ENCODE results near the gene TMPRSS11B. TPM values are rescaled to one million over a fixed set of nuclear protein-coding genes. Genes with fewer than 3 reads are reported as not detected.

TMPRSS11B gene
- polyA plus RNA-seq, 1 donor (not counting 4 experiments of a cell fraction or from before 2014, with no cell fraction given): 0.58 TPM

DNA sequence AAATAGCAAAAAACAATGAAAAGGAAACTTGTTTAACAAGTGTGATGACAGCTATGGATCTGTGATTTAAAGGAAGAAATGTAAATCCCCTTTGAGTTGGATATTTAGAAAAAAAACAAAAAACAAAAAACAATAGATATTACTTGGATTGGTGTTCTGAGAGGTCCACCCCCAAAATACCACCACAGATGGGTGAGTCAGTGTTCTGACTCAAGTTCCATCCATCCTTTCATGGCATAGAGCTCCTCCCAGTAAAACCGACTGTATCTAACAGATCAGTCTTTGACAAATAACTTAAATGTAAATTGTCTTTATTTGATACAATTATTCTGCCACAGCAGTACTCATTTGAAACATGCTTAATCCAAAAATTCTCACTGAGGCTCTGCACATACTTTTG lies 27.4 kb downstream of the TMPRSS11B start:
- FAIRE-seq: peak; percentile 46
- Histone ChIP-seq H2AFZ (ENCODE audit: control insufficient read depth, low read length) (no peak overlapping the region), H3K4me2 (ENCODE audit: control insufficient read depth, extremely low read depth, insufficient read depth, low read depth, low read length) (no peak overlapping the region), H4K20me1 (ENCODE audit: control insufficient read depth, extremely low read depth, insufficient read depth, low read length) (no peaks in the 10 kb centered on the region), H3K79me2 (ENCODE audit: control insufficient read depth, insufficient read depth, low read length) (no peaks in the 10 kb centered on the region), H3K36me3 (ENCODE audit: control insufficient read depth in 2 of 2, extremely low read depth in 1 of 2, insufficient read depth in 2 of 2, low read length in 2 of 2) (no peaks in the 10 kb centered on the region), H3K9me3 (ENCODE audit: control insufficient read depth, low read depth, low read length) (no peaks in the 10 kb centered on the region), H3K27me3 (ENCODE audit: control insufficient read depth, extremely low read depth, insufficient read depth, low read length) (no peaks in the 10 kb centered on the region), H3K4me3 (ENCODE audit: control insufficient read depth in 2 of 3, extremely low read depth in 1 of 3, insufficient read depth in 2 of 3, low read depth in 1 of 3, low read length in 3 of 3) (no peak overlapping the region), H3K4me1 (ENCODE audit: control insufficient read depth, extremely low read depth, insufficient read depth, low read length) (no peaks in the 10 kb centered on the region), H3K9me1 (ENCODE audit: control insufficient read depth, extremely low read depth, insufficient read depth, low read length) (no peaks in the 10 kb centered on the region), H3K27ac (ENCODE audit: control insufficient read depth, insufficient read depth, low read length) (no peak overlapping the region), H3K9ac (ENCODE audit: control insufficient read depth, extremely low read depth, insufficient read depth, low read length) (no peak overlapping the region)
- dilution Hi-C loops (cut with MboI; ENCODE audit: extremely low pct_ligation_motif_present, low sequenced_read_pairs): no loop called here
- no peak for DNase-seq (ENCODE audit: low read depth, low spot score)
- no peak for TF ChIP-seq CTCF (optimal IDR thresholded peaks at IDR 0.05 in 1 of 3, IDR thresholded peaks at IDR 0.05 in 1 of 3, conservative IDR thresholded peaks at IDR 0.05 in 1 of 3; ENCODE audit: extremely low read depth in 1 of 3, insufficient read depth in 2 of 3, low read length in 3 of 3)
- no peak for TF ChIP-seq EZH2 (IDR thresholded peaks at IDR 0.05; ENCODE audit: low read length)

DNA sequence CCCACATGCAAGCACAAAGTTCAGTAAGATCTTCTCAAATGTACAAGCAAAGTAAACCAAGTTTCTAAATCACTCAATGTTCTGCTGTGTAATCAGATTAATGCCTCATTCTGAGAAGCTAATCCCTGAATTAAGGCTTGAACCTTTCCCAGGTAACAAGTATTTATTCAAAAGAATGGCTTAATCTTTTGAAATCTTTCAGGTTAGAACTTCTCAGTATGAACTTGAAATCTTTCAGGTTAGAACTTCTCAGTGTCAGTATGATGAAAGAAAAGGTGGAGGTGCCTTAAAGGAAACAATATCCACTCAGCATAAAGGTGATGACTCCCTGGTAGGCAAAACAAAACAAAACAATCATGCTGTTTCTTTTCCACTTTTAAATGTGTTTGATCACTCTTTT lies 29.0 kb downstream of the TMPRSS11B start:
- H3K9me1 ChIP-seq (ENCODE audit: control insufficient read depth, extremely low read depth, insufficient read depth, low read length): no peaks in the 10 kb centered on the region
- dilution Hi-C loops (cut with MboI; ENCODE audit: extremely low pct_ligation_motif_present, low sequenced_read_pairs): no loop called here
- H2AFZ ChIP-seq (ENCODE audit: control insufficient read depth, low read length): no peak overlapping the region
- no peak overlapping the region for H3K4me3 ChIP-seq (ENCODE audit: control insufficient read depth in 2 of 3, extremely low read depth in 1 of 3, insufficient read depth in 2 of 3, low read depth in 1 of 3, low read length in 3 of 3)
- no peaks in the 10 kb centered on the region for H3K27me3 ChIP-seq (ENCODE audit: control insufficient read depth, extremely low read depth, insufficient read depth, low read length)
- FAIRE-seq (no peak), DNase-seq (ENCODE audit: low read depth, low spot score) (no peak)
- no peaks in the 10 kb centered on the region for H3K36me3 ChIP-seq (ENCODE audit: control insufficient read depth in 2 of 2, extremely low read depth in 1 of 2, insufficient read depth in 2 of 2, low read length in 2 of 2)
- H3K27ac ChIP-seq (ENCODE audit: control insufficient read depth, insufficient read depth, low read length): no peak overlapping the region
- H3K4me1 ChIP-seq (ENCODE audit: control insufficient read depth, extremely low read depth, insufficient read depth, low read length): no peaks in the 10 kb centered on the region
- no peaks in the 10 kb centered on the region for H4K20me1 ChIP-seq (ENCODE audit: control insufficient read depth, extremely low read depth, insufficient read depth, low read length)
- H3K4me2 ChIP-seq (ENCODE audit: control insufficient read depth, extremely low read depth, insufficient read depth, low read depth, low read length): no peak overlapping the region
- TF ChIP-seq EZH2 (IDR thresholded peaks at IDR 0.05; ENCODE audit: low read length): no peak
- TF ChIP-seq CTCF (optimal IDR thresholded peaks at IDR 0.05 in 1 of 3, IDR thresholded peaks at IDR 0.05 in 1 of 3, conservative IDR thresholded peaks at IDR 0.05 in 1 of 3; ENCODE audit: extremely low read depth in 1 of 3, insufficient read depth in 2 of 3, low read length in 3 of 3): no peak
- no peaks in the 10 kb centered on the region for H3K79me2 ChIP-seq (ENCODE audit: control insufficient read depth, insufficient read depth, low read length)
- no peaks in the 10 kb centered on the region for H3K9me3 ChIP-seq (ENCODE audit: control insufficient read depth, low read depth, low read length)
- no peak overlapping the region for H3K9ac ChIP-seq (ENCODE audit: control insufficient read depth, extremely low read depth, insufficient read depth, low read length)
